OCI-M2 (cell line): ENCODE data around the gene OTP.
A peak's percentile ranks its signal among the peaks of the same experiment; 100 is the strongest.
"Not testable (repeated sequence)": the region's sequence is repeated elsewhere in the genome, so short reads cannot be mapped to it uniquely, and the experiment has no call there.

Experiments used
- DNase-seq: peaks from one replicate; lab custom pipeline; 2025; ENCODE audit not compliant: unreplicated experiment; lab: John Stamatoyannopoulos, UW

The OTP gene

DNA sequence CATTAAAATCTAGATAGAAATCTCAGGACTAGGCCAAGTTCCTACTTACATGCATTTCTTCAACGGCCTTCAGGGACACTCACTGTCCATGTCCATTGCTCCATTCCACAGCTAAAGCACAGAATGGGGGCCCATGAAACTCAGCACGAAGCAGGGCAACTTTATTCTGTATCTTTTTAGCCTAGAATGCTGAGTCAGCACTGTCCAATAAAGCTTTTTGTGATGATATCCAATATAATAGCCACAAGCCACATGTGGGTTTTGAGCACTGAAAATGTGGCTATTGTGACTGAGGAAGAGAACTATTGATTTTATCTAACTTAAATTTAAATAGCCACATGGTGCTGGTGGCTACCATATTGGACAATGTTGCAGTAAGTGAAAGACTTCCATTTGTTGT is 21.6 kb downstream of the OTP start:
- no peak for DNase-seq

GRCh38 chr5:77608927-77609326 is 29.6 kb downstream of the OTP start:
- not testable (repeated sequence) for DNase-seq

GRCh38 chr5:77607324-77607723 is 31.2 kb downstream of the OTP start:
- DNase-seq = no peak

- DNase-seq = no peak
Observed at GRCh38 chr5:77606279-77606678, 32.2 kb downstream of the OTP start.

GRCh38 chr5:77599679-77600078 is 38.8 kb downstream of the OTP start:
- DNase-seq = peak; percentile 29

- no peak for DNase-seq
Observed at GRCh38 chr5:77590347-77590746, 48.2 kb downstream of the OTP start.

GRCh38 chr5:77588175-77588574 is 50.3 kb downstream of the OTP start:
- DNase-seq = no peak

DNA sequence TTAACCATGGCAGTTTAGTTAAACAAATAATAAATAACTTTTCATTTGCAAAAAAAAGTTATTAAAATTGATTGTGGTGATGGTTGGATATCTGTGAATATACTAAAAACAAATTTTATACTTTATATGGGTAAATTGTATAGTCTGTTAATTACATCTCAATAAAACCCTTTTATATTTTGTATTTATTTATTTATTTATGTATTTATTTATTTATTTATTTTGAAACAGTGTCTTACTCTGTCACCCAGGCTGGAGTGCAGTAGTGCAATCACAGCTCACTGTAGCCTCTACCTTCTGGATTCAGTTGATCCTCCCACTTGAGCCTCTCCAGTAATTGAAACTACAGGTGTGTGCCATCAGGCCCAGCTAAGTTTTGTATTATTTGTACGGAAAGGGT is 52.4 kb downstream of the OTP start:
- DNase-seq = no peak

GRCh38 chr5:77582143-77582542 is 56.4 kb downstream of the OTP start:
- DNase-seq = not testable (repeated sequence)
